Measurements from ENCODE around the gene KRCC1.

The KRCC1 gene

DNA sequence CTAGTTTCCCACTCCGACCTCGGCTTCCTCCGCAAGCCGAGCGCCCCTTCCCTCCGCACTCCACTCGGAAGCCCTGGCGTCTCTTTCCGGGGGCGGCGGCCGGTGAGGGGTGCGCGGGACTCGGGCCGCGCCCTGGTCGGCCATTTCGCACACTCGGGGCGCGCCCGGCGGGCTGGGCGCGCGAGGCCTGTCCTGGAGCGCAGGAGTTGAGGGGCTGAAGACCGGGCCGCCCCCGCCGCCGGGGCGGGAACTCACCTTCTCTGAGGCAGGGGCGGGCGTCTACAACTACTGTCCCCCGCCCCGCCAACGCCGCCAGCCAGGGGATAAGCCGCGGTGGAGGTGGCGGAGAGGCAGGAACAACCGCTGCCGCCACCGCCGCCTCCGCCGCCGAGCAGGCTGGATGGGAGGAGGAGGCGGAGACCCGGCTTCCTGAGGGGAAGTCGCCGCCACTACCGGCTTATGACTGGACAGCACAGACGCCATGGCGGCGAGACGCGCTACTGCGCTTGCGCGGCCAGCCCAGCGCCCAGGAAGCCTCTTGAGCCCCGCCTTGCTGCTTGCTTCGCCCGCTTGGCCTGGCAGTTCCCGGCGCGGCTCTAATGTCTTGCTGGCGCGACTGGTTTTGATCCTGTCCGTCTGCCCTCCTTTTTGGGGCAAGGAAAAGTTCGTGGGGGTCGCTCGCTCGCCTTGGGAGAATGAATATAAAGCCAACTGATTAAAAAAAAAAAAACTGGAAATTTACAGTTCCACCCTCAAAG, at the start of gene KRCC1:
Gene KRCC1 (minus strand): TSS at position 413 of the 758 bp plus-strand sequence. CDS start 27,220 bp downstream, outside the sequence.
- peak; percentile 67 for DNase-seq

DNA sequence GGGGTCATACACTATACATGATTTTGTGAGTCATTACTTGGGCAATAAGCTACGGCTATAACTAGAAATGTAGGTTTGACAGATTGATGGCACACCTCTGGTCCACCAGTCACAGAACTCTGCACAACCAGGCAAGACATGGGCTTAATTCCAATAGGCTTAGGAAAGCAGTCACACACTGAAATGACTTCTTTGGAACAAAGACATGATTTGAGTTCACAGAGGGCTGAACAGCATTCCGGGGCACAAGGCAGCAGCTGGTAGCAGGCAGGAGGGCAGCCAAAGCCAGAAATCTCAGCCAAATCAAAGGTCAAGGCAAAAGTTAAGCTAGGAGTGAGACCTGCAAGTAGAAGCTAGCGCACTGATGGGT, 44.9 kb upstream of the KRCC1 start:
- no peak for DNase-seq

DNA sequence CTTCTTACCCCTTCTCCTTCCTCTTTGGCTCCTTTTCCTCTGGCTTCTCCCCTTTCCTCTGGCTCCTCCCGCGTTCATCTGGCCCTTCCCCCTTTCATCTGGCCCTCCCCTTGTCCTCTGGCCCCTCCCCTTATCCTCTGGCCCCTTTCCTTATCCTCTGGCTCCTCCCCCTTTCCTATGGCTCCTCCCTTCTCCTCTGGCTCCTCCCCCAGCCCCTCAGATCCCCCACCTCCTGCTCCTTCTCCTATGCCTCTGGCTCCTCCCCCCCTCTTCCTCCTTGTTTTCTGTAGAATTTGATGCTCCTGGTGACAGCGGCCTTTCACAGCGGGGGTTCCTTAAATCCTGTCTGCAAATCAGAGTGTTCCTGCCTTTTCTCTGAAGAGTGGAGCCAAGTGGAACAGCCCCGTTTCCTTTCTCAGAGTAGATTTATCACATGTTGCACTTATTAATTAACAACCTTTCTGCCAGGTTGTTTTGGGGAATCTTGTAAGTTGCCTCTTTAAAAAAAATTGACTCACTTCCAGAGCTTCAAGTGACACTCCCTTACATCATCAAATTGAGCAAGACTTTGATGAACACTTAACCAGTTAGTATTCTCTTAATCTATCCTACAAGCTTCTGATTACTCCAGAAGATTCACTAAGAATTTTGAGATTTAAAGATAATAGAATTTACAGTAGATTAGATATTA, 44.4 kb upstream of the KRCC1 start:
- DNase-seq: no peak

DNA sequence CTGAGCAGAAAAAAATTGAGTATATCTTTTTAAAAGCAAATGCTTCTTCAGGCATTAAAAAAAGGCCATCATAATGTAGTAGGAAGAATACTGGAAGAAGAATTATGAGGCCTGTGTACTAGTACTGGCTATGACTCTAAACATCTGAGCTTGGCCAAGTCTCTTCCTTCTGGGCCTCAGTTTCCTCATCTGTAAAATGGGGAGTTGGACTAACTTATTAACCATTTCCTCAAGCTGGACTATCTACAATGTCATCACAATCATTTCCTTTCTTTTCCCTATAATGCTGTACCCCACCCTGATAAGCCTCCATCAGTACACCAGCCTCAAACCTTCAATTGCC, 42.9 kb upstream of the KRCC1 start:
- no peak for DNase-seq

DNA sequence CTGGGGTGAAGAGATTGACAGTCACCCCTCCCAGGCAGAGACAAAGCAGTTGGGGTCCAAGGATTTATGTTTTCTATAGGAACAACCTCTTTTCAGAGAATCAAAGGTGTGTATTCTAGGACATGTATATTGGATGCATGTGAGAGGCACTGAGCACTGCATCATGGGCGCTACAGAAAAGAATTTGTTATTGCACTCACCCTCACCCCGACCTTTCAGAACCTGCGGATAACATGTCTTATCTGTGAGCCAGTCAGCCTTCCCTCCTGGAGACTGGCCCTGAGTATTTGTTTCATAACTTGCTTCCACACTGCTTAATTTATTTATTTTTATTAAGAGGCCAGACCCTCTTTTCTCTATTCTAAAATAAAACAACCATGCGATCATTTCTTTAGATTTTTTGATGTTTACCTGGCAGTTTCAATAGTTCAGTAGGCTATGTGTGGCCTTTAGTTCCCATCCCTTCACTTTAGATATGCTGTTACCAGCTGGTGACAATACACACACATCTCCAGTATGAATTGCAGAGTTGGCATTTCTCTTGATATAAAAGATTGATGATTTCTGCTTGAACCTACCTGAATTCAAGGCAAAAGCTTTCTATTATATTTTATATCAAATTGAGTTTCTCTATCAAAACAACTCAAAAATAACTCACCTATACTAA, 42.4 kb upstream of the KRCC1 start:
- no peak for DNase-seq

DNA sequence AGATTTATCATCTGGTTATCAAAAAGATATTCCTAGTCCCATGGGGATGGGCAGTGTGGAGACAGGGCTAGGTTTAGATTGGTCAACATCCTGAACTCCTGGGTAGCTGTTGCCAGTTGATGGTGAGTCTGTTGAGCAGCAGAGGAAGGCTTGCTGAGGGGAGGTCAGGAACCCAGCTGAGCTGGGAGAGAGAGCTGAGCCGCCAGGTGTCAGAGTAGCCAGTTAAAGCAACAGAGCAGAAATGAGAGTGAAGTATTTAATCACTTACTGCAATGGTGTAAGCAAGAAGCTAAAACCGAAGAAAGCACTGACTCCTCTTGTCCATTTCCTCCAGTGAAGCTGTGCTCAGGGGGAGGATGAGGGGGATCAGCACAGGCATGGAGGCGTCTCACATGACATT, 41.6 kb upstream of the KRCC1 start:
- DNase-seq: no peak

DNA sequence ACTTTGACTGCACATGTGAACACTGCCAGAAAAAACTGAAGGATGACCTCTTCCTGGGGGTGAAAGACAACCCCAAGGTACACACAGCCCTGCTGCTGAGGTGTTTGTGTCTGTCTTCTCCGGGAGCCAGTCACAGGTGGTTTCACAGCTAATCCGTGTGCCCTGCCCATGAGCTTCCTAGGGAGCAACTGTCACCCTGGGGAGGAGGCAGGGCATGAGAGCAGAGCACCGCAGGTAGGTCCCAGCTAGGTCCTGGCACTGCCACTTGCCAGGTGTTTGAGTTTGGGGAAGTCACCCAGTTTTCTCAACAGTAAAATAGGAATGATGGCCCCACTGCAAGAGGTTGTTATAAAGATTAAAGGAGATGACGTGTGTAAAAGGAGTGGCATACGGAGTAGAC, 41.1 kb upstream of the KRCC1 start:
- DNase-seq: no peak

DNA sequence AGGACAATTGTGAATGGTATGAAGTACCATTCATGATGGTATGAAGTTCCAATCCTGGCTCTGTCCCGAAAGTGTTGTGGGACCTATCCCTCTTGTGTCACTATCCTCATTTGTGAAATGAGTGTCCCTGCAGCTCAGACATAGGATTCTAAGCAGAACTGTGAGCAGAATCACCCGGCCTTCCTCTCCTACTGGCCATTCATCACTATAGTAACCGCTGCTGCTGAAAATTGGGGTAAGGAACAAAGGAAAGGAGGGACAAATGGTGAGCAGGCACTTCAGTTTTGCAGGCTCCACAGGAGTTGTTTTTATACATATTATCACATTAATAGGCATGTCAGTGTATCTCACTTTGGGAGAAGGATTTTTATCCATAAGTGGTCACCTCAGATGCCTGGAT, 39.4 kb upstream of the KRCC1 start:
- no peak for DNase-seq

DNA sequence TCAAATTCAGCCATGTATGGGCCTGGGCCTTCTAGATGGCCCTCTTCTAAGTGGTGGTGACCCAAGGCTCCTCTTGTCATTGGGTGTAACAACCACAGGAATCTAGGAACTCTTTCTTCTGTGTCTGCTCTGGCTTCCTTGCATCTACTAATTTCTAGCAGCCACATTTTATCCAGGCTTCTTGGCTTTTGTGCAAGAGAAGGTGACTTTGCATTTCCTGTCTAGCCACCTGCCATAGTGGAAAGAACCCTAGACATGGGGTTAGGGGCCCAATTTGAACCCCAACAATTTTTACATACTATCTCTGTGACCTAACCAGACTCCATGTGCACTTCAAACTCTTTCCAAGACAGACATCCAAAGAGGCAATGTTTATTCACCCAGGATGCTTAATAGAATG, 37.2 kb upstream of the KRCC1 start:
- DNase-seq: no peak

DNA sequence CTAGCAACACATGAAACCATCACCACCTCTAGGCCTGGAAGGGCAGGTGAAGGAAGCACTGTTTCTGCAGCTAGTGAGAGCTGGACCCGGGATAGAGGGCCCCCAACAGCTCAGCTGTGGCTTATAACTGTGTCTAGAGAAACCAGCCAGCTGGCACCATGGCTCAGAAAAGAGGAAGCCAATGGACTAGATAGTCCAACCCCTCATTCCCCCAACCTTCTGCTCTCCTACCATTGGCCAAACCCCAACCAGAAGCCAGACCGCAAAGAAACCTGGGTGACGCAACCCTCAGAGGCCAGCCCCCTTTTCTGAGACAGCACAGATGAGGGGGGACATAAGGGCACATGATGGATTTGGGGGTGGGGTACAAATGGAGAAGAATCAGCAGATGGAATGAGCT, 36.4 kb upstream of the KRCC1 start:
- peak; percentile 56 for DNase-seq

DNA sequence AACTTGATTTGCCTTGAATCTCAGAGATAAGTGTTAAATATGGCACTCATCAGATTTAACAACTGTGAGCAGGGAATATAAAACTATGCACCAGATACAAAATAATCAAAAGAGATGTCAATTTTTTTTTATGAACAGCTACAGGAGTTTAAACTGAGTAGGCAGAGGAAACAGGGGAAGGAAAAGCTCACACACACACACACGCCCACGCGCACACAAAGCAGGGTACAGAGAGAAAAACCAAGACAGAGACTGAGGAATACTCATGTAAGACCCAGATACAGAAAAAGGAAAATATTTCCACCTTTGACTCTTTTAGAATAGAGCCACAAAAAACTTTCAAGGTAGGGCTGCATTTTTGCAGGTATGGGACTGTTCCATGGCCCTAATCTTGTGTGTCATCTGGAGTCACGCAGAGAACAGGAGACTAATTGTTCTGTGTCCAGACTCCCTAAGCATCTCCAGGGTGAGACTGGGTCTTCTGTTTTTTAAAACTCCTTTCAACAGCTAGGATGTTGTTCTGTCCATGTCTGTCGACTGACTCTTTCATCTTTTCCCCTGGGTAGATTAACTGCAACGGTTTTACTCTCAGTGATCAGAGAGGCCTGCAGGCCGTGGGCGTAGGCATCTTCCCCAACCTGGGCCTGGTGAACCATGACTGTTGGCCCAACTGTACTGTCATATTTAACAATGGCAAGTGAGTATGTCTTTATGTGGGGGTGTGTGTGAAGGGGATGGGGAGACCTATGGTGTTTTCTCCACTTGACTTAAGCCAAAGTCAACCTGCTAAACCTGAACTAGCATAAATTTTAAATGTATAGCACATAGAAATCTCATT, 35.1 kb upstream of the KRCC1 start:
- no peak for DNase-seq

DNA sequence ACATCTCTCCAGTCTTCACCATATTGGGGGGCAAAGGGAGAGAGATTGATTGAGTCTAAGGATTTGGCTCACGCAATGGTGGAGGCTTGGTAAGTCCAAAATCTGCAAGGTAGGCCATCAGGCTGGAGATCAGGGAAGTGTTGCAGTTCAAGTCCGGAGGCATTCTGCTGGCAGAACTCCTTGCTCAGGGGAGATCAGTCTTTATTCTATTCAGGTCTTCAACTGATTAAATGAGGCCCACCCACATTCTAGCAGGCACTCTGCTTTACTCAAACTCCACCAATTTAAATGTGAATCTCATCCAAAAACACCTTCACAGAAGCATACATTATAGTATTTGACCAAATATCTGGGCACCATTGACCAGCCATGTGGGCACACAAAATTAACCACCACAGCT, 33.4 kb upstream of the KRCC1 start:
- no peak for DNase-seq

DNA sequence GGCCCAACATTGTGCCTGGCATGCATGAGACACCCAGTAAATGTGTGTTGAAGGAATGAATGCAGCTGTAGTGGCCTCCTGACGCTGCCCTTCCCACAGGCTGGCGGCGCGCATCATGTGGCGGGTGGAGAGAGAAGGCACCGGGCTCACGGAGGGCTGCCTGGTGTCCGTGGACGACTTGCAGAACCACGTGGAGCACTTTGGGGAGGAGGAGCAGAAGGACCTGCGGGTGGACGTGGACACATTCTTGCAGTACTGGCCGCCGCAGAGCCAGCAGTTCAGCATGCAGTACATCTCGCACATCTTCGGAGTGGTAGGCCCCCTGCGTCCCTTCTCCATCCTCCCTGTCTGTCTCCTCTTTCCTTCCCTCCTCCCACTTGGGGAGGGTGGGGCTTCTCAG, 32.2 kb upstream of the KRCC1 start:
- no peak for DNase-seq

DNA sequence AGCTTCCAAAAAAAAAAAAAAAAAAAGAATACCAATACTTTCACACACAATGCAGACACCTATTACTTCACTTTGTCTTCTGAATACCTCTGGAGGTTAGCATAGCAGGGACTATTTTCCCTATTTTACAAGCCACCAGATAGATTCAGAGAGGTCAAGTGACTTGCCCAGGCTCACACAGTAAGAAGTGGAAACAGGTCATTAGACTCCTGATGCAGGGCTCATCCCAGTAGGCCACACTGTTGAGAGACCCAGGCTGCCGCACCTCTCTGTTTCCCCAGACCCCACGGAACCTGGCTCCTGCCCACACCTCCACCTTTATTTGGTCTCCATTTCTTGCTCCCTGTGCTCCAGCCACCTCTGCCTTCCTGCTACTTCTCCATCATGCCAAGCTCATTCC, 31.5 kb upstream of the KRCC1 start:
- DNase-seq: no peak

DNA sequence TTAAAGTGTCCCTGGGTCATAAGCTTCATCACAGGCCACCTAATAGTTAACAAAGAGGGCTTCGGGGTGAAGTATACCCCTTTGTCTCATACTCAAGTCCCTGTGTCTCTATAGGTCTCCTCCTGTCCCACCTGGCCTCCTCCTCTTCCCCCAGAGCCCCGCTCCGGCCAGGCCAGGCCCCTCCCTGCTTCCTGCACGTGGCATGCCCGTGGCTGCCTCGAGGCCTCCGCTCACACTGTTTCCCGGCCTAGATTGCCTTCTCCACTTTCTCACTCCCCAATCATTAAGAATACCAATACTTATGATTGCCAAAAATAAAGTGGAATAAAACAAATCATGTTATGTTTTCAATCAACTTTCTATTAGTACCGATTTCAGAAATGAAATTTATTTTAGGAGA, 30.8 kb upstream of the KRCC1 start:
- DNase-seq: no peak

DNA sequence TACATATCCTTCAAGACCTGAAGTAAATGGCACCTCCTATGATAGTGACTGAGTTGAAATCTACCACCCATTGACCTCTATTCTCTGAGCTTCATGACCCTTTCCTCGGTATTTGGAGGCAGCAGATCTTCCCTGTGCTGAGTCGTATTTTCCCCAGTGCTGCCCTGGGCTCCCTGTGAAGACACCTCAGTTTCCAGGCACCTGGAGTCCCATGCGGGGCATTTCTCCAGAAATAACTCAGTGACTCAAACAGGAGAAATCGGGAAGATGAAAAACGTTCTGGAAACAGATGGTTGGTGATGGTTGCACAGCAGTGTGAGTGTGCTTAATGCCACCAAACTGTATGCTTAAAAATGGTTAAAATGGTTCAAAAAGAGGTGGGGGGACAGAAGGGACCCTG, 30.0 kb upstream of the KRCC1 start:
- DNase-seq: no peak

DNA sequence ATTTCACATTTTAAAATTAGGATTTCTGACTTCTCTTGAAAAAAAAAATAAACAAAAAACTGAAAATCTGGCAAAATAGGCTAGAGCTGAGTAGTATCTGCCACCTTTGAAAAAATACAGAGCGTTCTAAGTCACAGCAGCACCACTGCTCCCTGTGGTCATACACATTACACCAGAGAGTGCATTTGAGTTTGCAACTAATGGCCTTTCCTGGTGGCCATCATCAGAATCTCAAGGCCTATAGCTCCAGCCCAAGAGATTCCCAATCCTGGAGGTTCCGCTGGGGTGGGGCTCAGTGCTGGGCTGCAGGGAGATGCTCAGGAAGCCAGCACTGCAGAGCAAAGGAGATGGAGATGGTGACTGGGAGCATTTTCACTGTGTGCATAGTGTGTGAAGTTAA, 29.5 kb upstream of the KRCC1 start:
- DNase-seq: no peak

DNA sequence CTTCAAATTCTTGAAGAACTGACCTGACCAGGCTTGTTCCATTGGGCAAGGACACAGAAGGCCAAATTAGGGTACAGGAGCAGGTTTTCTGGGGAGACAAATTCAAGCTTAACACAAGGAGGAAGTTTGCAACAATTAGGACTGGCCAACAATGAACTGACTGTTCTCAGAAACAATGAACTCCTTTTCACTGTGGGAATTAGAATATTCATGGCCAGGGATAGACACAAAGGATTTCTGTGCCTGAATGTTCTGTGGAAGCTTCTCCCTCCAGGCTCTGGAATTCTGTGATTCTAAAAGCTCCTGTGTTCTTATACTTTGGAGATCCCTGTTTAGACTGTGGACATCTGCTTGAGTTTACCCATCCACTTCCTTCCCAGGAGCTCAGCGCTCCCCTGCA, 27.2 kb upstream of the KRCC1 start:
- DNase-seq: no peak

DNA sequence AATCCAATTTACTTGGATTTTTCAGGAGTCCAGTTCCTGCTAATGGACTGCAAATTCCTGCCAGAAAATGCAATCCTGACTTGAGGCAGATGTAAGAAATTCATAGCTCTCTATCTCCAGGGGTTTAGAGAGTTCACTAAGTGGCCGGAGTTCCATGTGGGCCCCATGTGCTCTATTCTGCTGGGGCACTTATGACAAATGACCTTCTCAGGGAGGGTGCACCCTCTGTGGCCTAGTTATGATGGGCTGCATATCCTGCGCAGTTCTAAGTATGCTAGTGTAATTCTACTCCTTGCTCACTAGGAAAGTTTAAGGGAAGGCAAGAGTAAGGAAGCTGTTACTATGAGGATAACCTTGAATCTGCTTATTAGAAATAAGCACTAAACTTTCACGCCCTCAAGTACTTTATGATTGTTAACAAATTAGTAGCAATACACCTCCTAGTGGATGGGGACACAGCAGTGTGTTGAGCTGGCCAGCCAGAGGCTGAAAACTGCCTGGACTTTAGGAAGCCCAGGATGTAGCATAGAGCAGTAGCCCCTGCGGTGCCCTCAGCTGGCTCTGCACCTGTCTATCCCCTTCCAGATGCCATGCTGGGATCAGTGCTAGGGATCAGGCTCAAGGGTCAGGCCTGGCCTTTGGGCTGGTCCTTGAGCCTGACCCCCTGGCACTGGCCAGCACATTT, 26.5 kb upstream of the KRCC1 start:
- DNase-seq: no peak

DNA sequence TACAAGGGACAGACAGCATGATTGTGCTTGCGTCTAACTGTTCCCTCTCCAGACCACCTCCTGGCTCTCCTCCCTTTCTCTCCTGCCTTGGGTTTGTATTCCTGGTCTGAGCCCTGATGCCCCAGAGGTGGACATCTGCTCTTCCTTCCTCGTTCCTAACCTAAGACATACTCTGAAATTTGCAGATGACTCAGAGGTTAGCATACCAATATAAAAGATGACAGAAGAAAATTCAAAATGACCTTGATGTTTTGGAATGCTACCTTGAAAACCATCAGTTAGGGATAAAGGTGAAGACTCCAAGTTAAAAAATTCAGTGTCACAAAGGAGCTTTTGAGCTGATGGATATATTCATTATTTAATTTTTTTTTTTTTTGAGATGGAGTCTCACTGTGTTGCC, 25.0 kb upstream of the KRCC1 start:
- no peak for DNase-seq

DNA sequence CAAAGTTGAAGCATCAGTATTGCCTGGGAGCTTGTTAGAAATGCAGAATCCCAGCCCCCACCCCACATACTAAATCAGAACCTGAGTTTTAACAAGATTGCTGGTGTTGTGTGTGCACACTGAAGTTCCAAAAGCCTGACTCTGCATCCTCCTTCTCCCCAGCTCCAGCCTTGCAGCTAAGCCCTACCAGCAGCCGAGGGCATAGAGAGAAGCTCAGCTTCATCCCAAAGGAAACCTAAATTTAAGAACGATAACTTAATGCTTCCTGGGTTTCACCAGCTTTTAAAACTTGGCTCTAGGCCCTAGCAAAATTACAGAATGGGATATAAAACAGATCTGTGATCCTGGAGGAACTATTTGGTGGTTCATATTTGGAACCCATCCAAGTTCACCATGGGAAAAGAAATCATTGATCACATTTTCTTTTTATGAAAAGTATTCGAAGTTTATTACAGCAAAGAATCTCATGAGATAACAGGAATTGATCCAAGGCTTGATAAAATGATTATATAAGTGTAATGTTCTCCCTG, 23.1 kb upstream of the KRCC1 start:
- DNase-seq: no peak

DNA sequence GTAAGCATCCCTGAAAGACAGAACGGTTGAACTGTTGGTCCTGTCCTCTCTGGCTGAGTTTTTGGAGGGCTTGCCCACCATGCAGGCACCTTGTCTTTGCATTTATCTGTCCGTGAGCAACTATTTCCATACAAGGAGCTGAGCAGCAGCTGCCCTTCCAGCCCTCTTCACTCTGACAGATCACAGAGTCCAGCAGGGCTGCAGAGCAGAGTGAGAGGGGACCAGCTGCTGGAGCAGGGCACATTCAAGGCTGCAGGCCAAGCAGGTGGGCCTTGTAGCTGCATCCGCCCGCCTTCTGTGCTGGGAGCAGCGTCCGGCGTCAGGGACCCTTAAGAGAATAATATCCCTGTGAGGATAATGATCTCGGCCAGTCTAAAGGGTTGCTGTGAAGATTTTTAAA, 21.5 kb upstream of the KRCC1 start:
- DNase-seq: no peak

DNA sequence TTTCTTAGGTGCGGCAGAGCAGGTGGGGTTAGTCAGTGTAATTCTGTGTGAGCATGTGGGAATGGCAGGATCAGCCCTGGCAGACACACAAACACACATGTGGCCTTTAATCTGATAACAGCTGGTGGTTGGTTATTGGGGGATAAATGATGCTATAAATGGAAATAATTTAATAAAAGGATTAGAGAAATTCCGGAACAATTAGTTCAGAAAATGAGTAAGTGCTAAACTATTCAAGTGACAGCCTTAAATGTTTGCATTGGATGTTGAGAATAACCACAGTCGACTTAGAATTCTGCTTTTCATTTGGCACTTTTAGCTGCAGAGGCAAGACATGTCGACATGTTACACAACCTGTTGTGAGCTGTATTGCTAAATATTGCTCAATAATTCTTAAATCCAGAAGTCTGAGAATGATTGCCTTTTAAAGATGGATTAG, 19.3 kb upstream of the KRCC1 start:
- peak; percentile 55 for DNase-seq

Data from SIG-M5 (cell line).